GM10248 (cell line): Measurements from ENCODE around the gene FOXL1.

Experiments
- CTCF ChIA-PET: fragments of 300-600 bp; sonication (Branson Sonifier 250); formaldehyde crosslinking; extraction: SDS; loops from one replicate; lab custom pipeline; 2021; ENCODE audit warnings: antibody characterized with exemption; lab: Yijun Ruan, JAX
- POLR2A ChIA-PET: fragments of 350-650 bp; sonication (Branson Sonifier 250); formaldehyde crosslinking; extraction: SDS; loops from one replicate; lab custom pipeline; 2020; ENCODE audit warnings: antibody characterized with exemption; lab: Yijun Ruan, JAX
- DNase-seq: peaks from one replicate; pipeline ENCODE4 v3.0.0; 2012; ENCODE audit errors: extremely low spot score
- TF ChIP-seq, protein P1 (sequence below): IDR thresholded peaks from 2 replicates; pipeline ENCODE4 v1.5.1; 2012; ENCODE audit warnings: mild to moderate bottlenecking, low read depth; ENCODE audit errors: extremely low read depth, missing control alignments, control extremely low read depth

Gene FOXL1

DNA sequence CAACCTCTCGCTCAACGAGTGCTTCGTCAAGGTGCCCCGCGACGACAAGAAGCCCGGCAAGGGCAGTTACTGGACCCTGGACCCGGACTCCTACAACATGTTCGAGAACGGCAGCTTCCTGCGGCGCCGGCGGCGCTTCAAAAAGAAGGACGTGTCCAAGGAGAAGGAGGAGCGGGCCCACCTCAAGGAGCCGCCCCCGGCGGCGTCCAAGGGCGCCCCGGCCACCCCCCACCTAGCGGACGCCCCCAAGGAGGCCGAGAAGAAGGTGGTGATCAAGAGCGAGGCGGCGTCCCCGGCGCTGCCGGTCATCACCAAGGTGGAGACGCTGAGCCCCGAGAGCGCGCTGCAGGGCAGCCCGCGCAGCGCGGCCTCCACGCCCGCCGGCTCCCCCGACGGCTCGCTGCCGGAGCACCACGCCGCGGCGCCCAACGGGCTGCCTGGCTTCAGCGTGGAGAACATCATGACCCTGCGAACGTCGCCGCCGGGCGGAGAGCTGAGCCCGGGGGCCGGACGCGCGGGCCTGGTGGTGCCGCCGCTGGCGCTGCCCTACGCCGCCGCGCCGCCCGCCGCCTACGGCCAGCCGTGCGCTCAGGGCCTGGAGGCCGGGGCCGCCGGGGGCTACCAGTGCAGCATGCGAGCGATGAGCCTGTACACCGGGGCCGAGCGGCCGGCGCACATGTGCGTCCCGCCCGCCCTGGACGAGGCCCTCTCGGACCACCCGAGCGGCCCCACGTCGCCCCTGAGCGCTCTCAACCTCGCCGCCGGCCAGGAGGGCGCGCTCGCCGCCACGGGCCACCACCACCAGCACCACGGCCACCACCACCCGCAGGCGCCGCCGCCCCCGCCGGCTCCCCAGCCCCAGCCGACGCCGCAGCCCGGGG, 10.4 kb upstream of the FOXL1 start:
- CTCF ChIA-PET, result no interaction called here
- DNase-seq, result no peak
- POLR2A ChIA-PET, result no interaction called here

DNA sequence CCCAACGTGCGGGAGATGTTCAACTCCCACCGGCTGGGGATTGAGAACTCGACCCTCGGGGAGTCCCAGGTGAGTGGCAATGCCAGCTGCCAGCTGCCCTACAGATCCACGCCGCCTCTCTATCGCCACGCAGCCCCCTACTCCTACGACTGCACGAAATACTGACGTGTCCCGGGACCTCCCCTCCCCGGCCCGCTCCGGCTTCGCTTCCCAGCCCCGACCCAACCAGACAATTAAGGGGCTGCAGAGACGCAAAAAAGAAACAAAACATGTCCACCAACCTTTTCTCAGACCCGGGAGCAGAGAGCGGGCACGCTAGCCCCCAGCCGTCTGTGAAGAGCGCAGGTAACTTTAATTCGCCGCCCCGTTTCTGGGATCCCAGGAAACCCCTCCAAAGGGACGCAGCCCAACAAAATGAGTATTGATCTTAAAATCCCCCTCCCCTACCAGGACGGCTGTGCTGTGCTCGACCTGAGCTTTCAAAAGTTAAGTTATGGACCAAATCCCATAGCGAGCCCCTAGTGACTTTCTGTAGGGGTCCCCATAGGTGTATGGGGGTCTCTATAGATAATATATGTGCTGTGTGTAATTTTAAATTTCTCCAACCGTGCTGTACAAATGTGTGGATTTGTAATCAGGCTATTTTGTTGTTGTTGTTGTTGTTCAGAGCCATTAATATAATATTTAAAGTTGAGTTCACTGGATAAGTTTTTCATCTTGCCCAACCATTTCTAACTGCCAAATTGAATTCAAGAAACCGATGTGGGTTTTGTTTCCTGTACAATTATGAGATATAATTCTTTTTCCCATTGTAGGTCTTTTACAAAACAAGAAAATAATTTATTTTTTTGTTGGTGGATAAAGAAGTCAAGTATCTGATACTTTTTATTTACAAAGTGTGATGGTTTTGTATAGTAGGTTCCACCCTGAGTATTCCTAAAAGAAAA, 9.4 kb upstream of the FOXL1 start:
- DNase-seq, result no peak
- CTCF ChIA-PET, result no interaction called here
- POLR2A ChIA-PET, result no interaction called here
- TF ChIP-seq, protein P1, sequence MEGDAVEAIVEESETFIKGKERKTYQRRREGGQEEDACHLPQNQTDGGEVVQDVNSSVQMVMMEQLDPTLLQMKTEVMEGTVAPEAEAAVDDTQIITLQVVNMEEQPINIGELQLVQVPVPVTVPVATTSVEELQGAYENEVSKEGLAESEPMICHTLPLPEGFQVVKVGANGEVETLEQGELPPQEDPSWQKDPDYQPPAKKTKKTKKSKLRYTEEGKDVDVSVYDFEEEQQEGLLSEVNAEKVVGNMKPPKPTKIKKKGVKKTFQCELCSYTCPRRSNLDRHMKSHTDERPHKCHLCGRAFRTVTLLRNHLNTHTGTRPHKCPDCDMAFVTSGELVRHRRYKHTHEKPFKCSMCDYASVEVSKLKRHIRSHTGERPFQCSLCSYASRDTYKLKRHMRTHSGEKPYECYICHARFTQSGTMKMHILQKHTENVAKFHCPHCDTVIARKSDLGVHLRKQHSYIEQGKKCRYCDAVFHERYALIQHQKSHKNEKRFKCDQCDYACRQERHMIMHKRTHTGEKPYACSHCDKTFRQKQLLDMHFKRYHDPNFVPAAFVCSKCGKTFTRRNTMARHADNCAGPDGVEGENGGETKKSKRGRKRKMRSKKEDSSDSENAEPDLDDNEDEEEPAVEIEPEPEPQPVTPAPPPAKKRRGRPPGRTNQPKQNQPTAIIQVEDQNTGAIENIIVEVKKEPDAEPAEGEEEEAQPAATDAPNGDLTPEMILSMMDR, result no peak

More for the DNA sequence above, 10.4 kb upstream of the FOXL1 start:
- TF ChIP-seq, protein P1, result no peak

DNA sequence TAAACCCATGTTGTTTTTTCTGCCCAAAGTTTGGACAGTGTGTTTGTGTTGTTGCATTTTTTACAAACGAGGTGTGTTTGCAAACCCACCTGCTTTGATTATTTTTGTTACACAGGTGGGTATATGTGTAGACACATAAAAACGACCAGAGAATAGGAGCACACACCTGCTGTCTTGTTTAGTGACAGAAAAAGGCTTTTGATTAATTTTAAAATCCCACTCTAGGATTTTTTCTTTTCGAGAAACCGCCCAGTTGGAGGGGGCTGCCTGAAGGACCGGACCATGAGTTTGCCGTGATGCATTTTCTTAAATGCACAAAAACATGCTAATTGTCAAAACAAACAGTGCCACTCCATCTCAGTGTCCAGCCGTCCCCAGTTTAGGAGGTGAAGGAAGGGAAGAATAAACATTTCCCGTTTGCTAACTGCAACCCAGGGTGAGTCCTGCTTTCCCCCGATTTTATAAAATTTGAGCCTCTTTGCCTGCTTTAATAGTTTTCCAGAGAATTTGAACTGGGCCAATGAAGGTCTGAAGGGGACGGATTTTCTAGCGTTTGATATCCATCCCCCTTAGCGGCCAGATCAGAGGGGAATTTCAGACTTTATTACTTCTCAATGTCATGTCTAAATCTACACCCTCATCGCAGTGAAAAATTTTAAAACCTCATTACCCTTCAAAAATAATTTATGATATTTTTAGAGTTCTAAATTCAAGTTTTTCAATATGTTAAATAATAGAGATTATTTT, 8.5 kb upstream of the FOXL1 start:
- POLR2A ChIA-PET, result no interaction called here
- TF ChIP-seq, protein P1, result no peak

DNA sequence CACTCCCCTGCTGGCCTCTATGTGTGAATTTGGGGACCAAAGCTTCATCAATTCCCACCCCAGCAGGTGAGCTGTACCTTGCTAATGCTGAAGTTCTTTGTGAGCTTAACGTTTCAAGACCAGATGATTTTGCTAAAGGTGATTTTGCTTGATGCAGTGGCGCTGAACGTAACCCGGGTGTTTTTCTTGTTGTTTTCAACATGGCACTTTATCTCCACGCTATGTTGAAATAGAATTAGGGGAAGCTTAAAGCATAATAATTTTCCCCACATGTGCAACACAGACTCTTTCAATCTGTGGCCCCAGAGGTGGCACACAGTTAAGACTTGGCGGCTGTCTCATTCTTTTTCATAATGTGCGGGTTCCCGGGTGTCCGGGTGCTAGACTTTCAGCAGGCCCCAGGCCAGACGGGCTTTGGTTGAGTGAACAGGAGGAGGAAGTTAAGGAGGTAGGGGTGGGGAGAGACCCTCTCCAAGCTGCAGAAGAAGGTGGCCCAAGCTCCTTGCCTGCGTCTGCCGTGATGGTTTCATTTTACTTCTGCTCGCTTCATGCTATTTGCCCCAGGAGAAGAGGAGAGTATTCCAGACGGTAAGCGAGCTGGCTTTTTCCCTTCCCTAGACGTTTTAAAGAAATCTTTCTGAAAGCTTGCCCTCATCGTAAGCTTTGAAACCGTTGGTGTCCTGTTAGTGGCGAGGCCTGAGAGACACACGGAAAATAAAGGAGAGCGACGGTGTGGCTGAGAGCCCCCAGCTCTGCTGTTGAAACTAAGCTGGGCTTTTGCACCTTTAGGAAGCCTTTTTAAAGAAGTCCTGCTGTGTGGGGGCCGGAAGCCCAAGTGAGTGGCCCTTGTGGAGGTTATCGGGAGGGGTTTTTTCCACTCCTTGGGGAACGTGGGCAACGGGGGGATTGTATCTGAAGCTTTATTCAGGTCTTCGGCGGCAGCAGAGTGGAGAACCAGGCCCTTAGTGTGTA, 7.5 kb upstream of the FOXL1 start:
- ChIA-PET CTCF (interaction anchor here (0.9 to 1.5 kb wide), 6 partner anchors 15 to 708 kb away, joined by 3 to 7 read pairs (median 4); no protein-coding TSS in a partner anchor), POLR2A (no interaction called here)
- TF ChIP-seq, protein P1, result no peak
- no peak for DNase-seq

More for the DNA sequence above, 8.5 kb upstream of the FOXL1 start:
- DNase-seq, result no peak
- CTCF ChIA-PET, result interaction anchor here (1.1 to 1.4 kb wide), 3 partner anchors 16 to 492 kb away, joined by 3 to 7 read pairs (median 3); no protein-coding TSS in a partner anchor

DNA sequence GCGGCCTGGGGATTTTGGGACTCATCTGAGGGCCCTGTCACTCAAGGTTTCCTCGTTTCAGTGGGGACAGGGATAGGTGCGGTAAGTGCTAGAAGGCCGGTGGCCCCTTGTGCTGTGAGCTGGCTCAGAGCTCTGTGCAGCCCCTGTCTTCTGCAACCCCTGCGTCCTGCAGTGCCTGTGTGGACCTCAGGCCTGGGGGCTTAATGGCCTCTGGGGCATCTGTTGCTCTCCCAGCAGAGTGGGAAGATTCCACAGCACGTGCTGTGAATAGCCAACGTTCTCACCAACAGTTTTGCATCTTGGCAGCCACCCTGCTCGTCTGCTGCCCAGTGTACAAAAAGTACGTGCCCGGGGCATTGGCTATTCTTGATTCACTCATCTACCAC, 6.8 kb upstream of the FOXL1 start:
- ChIA-PET POLR2A (no interaction called here), CTCF (interaction anchor here (0.9 to 1.5 kb wide), 4 partner anchors 52 to 707 kb away, joined by 3 to 7 read pairs (median 4); no protein-coding TSS in a partner anchor)
- DNase-seq, result no peak
- TF ChIP-seq, protein P1, result no peak
